ENCODE data around the gene RND1. TPM values are rescaled to one million over a fixed set of nuclear protein-coding genes. Genes with fewer than 3 reads are reported as not detected.
"Not testable (repeated sequence)": the region's sequence is repeated elsewhere in the genome, so short reads cannot be mapped to it uniquely, and the experiment has no call there.

Gene RND1
- total RNA-seq, 1 experiment from 2014 or later = 5.1 TPM

DNA sequence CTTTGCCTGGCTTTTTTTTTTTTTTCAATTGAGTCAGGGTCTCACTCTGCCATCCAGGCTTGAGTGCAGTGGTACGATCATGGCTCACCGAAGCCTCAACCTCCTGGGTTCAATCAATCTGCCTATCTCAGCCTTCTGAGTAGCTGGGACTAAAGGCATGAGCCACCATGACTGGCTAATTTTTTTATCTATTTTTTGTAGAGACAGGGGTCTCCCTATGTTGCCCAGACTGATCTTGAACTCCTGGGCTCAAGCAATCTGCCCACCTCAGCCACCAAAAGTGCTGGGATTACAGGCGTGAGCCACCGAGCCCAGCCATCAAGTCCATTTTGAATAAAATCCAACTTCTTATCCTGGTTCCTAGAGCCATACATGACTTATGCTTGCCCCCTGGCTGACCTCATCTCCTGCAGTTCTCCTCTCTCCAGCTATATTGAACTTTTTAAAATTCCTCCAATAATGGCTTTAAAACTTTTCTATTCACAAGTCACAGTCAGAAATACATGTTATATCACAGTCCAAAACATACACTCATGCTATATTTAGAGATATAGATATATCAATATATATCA, 10.4 kb upstream of the RND1 start:
- intact Hi-C loops (cut with micrococcal nuclease; ENCODE audit: unreplicated experiment) = no loop called here
- TF ChIP-seq, protein P1, sequence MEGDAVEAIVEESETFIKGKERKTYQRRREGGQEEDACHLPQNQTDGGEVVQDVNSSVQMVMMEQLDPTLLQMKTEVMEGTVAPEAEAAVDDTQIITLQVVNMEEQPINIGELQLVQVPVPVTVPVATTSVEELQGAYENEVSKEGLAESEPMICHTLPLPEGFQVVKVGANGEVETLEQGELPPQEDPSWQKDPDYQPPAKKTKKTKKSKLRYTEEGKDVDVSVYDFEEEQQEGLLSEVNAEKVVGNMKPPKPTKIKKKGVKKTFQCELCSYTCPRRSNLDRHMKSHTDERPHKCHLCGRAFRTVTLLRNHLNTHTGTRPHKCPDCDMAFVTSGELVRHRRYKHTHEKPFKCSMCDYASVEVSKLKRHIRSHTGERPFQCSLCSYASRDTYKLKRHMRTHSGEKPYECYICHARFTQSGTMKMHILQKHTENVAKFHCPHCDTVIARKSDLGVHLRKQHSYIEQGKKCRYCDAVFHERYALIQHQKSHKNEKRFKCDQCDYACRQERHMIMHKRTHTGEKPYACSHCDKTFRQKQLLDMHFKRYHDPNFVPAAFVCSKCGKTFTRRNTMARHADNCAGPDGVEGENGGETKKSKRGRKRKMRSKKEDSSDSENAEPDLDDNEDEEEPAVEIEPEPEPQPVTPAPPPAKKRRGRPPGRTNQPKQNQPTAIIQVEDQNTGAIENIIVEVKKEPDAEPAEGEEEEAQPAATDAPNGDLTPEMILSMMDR (IDR thresholded peaks at IDR 0.05; ENCODE audit: insufficient read depth in 1 of 2, low read depth in 1 of 2, low read length in 1 of 2, severe bottlenecking in 1 of 2, unreplicated experiment in 1 of 2) = no peak
- Mint-ChIP-seq H3K4me1 (ENCODE audit: low read depth, unreplicated experiment) (peaks cover 9% of the 10 kb centered on the region), H3K4me3 (ENCODE audit: unreplicated experiment) (no peak overlapping the region), H3K9me3 (ENCODE audit: unreplicated experiment) (no peaks in the 10 kb centered on the region), H3K36me3 (ENCODE audit: insufficient read depth, unreplicated experiment) (no peaks in the 10 kb centered on the region), H3K27me3 (ENCODE audit: insufficient read depth, unreplicated experiment) (no peaks in the 10 kb centered on the region), H3K27ac (ENCODE audit: unreplicated experiment) (no peak overlapping the region)
- DNase-seq = no peak
- no peaks in the 10 kb centered on the region for H3K36me3 ChIP-seq (ENCODE audit: control insufficient read depth, insufficient read depth, low read length)
- no peaks in the 10 kb centered on the region for H3K27me3 ChIP-seq (replicated peaks; ENCODE audit: control insufficient read depth, insufficient read depth, low read length)
- no TSS peak for BruUV-seq (replicated peaks)
- ChIA-PET CTCF (no interaction called here), POLR2A (interaction anchor here (0.5 kb wide), 1 partner anchor 24 kb away, joined by 4 read pairs; the partner anchor contains the start of gene DDX23)
- no peak overlapping the region for H3K4me3 ChIP-seq (ENCODE audit: low read depth, low read length)
- H3K4me1 ChIP-seq = peaks cover 22% of the 10 kb centered on the region
- H3K9me3 ChIP-seq = no peaks in the 10 kb centered on the region

DNA sequence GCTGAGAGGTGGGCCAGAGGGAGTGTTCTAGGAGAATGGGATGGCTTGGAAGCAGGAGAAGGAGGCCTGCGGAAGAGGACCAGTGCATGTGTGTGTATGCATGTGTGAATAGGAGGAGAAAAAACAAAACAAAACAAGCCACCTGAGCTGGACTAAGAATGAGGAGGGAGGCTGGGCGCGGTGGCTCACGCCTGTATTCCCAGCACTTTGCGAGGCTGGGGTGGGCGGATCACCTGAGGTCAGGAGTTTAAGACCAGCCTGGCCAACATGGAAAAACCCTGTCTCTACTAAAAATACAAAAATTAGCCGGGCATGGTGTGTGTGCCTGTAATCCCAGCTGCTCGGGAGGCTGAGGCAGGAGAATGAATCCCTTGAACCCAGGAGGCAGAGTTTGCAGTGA, 7.9 kb upstream of the RND1 start:
- H3K27me3 Mint-ChIP-seq (ENCODE audit: insufficient read depth, unreplicated experiment); H3K4me3 ChIP-seq (ENCODE audit: low read depth, low read length); H3K9me3 ChIP-seq; H3K36me3 ChIP-seq (ENCODE audit: control insufficient read depth, insufficient read depth, low read length); BruUV-seq (replicated peaks); intact Hi-C loops (cut with micrococcal nuclease; ENCODE audit: unreplicated experiment); H3K9me3 Mint-ChIP-seq (ENCODE audit: unreplicated experiment); H3K4me3 Mint-ChIP-seq (ENCODE audit: unreplicated experiment); DNase-seq; H3K36me3 Mint-ChIP-seq (ENCODE audit: insufficient read depth, unreplicated experiment); H3K27ac Mint-ChIP-seq (ENCODE audit: unreplicated experiment); H3K27me3 ChIP-seq (replicated peaks; ENCODE audit: control insufficient read depth, insufficient read depth, low read length); H3K4me1 Mint-ChIP-seq (ENCODE audit: low read depth, unreplicated experiment): not testable (repeated sequence)
- ChIA-PET CTCF (interaction anchor here (1.7 to 2.8 kb wide), 3 partner anchors 9 to 20 kb away, joined by 7 to 15 read pairs (median 12); no protein-coding TSS in a partner anchor), POLR2A (interaction anchor here (0.6 kb wide), 1 partner anchor 8 kb away, joined by 5 read pairs; no protein-coding TSS in a partner anchor)
- peaks cover 11% of the 10 kb centered on the region for H3K4me1 ChIP-seq

DNA sequence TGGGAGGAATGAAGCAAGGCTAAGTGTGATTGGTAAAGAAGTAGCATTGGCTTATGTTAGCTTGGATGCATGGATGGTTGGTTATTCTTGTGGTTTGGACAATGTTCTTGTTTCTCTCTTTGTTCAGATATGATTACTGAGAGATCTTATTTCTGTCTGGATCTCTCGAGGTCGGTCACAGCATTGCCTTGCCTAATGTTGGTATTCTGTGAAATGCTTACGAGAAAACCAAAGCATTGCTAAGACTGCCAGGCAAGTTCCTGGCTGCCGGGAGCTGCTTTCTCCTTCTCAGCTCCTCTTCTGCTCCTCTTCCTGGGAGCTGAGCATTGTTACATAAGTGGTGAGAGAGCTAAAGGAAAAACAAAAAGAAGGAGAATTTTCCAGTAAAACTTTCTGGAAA, 7.4 kb upstream of the RND1 start:
- no peak for DNase-seq

More for the DNA sequence above, 7.4 kb upstream of the RND1 start:
- no peak overlapping the region for H3K27ac Mint-ChIP-seq (ENCODE audit: unreplicated experiment)
- H3K36me3 Mint-ChIP-seq (ENCODE audit: insufficient read depth, unreplicated experiment) = no peaks in the 10 kb centered on the region
- CTCF ChIA-PET = interaction anchor here (0.7 to 2.8 kb wide), 4 partner anchors 10 to 31 kb away, joined by 3 to 15 read pairs (median 10); no protein-coding TSS in a partner anchor
- H3K27me3 ChIP-seq (replicated peaks; ENCODE audit: control insufficient read depth, insufficient read depth, low read length) = no peaks in the 10 kb centered on the region
- TF ChIP-seq, protein P1 (IDR thresholded peaks at IDR 0.05; ENCODE audit: insufficient read depth in 1 of 2, low read depth in 1 of 2, low read length in 1 of 2, severe bottlenecking in 1 of 2, unreplicated experiment in 1 of 2) = no peak
- H3K9me3 Mint-ChIP-seq (ENCODE audit: unreplicated experiment) = no peaks in the 10 kb centered on the region
- H3K36me3 ChIP-seq (ENCODE audit: control insufficient read depth, insufficient read depth, low read length) = no peaks in the 10 kb centered on the region
- BruUV-seq (replicated peaks) = no TSS peak
- no peak overlapping the region for H3K4me3 Mint-ChIP-seq (ENCODE audit: unreplicated experiment)
- H3K4me1 ChIP-seq = peaks cover 6% of the 10 kb centered on the region
- H3K4me1 Mint-ChIP-seq (ENCODE audit: low read depth, unreplicated experiment) = peaks cover 6% of the 10 kb centered on the region
- intact Hi-C loops (cut with micrococcal nuclease; ENCODE audit: unreplicated experiment) = no loop called here
- POLR2A ChIA-PET = interaction anchor here (0.5 to 0.6 kb wide), 2 partner anchors 8 to 13 kb away, joined by 3 to 5 read pairs; no protein-coding TSS in a partner anchor
- no peaks in the 10 kb centered on the region for H3K9me3 ChIP-seq
- H3K4me3 ChIP-seq (ENCODE audit: low read depth, low read length) = no peak overlapping the region
- no peaks in the 10 kb centered on the region for H3K27me3 Mint-ChIP-seq (ENCODE audit: insufficient read depth, unreplicated experiment)
